ENCODE results near the gene MED4. TPM values are rescaled to one million over a fixed set of nuclear protein-coding genes. Genes with fewer than 3 reads are reported as not detected.

MED4 gene
- total RNA-seq, 1 experiment from 2014 or later, result 26.5 TPM

DNA sequence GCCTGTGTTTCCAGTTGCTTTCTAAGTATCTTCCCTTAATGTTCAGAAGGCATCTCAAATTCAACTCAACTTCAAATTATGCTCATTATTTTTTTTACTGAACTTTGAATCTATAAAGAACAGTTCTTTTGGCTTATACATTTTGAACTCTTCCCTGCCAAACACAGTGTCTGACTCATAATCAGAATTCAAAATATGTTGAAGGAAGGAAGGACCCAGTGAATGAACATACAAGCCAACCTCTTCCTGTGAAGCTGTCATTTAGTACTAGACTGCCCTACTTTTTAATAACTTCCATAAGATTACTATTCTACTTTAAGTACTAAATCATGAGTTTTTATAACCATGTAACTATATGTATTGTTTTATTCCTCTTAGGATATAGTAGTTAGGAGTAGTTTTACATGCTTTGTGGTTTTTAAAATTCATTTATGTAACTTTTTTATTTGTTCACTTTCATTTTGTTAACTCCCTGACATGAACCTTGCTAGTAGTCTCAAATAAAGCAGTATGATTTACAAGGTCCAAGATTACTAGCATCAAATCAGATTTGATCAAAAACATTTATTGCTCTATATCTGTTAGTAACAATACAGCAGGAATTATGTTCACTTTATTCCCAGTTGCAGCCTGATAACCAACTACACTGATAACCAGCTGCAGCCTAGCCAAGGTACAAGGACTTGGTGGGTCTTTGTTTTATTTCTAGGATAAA is 51.0 kb downstream of the MED4 start:
- H3K4me3 ChIP-seq (ENCODE audit: low read depth in 2 of 2, low read length in 2 of 2), result no peak overlapping the region
- no peaks in the 10 kb centered on the region for H3K27me3 ChIP-seq (ENCODE audit: control insufficient read depth, insufficient read depth, low read length)
- TF ChIP-seq TCF7L2 (IDR thresholded peaks at IDR 0.05; ENCODE audit: low read depth, low read length), result no peak
- TF ChIP-seq, protein P1, sequence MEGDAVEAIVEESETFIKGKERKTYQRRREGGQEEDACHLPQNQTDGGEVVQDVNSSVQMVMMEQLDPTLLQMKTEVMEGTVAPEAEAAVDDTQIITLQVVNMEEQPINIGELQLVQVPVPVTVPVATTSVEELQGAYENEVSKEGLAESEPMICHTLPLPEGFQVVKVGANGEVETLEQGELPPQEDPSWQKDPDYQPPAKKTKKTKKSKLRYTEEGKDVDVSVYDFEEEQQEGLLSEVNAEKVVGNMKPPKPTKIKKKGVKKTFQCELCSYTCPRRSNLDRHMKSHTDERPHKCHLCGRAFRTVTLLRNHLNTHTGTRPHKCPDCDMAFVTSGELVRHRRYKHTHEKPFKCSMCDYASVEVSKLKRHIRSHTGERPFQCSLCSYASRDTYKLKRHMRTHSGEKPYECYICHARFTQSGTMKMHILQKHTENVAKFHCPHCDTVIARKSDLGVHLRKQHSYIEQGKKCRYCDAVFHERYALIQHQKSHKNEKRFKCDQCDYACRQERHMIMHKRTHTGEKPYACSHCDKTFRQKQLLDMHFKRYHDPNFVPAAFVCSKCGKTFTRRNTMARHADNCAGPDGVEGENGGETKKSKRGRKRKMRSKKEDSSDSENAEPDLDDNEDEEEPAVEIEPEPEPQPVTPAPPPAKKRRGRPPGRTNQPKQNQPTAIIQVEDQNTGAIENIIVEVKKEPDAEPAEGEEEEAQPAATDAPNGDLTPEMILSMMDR (IDR thresholded peaks at IDR 0.05), result no peak
- TF ChIP-seq, protein P2, sequence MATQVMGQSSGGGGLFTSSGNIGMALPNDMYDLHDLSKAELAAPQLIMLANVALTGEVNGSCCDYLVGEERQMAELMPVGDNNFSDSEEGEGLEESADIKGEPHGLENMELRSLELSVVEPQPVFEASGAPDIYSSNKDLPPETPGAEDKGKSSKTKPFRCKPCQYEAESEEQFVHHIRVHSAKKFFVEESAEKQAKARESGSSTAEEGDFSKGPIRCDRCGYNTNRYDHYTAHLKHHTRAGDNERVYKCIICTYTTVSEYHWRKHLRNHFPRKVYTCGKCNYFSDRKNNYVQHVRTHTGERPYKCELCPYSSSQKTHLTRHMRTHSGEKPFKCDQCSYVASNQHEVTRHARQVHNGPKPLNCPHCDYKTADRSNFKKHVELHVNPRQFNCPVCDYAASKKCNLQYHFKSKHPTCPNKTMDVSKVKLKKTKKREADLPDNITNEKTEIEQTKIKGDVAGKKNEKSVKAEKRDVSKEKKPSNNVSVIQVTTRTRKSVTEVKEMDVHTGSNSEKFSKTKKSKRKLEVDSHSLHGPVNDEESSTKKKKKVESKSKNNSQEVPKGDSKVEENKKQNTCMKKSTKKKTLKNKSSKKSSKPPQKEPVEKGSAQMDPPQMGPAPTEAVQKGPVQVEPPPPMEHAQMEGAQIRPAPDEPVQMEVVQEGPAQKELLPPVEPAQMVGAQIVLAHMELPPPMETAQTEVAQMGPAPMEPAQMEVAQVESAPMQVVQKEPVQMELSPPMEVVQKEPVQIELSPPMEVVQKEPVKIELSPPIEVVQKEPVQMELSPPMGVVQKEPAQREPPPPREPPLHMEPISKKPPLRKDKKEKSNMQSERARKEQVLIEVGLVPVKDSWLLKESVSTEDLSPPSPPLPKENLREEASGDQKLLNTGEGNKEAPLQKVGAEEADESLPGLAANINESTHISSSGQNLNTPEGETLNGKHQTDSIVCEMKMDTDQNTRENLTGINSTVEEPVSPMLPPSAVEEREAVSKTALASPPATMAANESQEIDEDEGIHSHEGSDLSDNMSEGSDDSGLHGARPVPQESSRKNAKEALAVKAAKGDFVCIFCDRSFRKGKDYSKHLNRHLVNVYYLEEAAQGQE (IDR thresholded peaks at IDR 0.05; ENCODE audit: insufficient read depth in 1 of 2, low read depth in 2 of 2, low read length in 1 of 2), result no peak
- no peak for TF ChIP-seq POLR2AphosphoS5 (IDR thresholded peaks at IDR 0.05; ENCODE audit: low read depth, low read length)
- TF ChIP-seq SIN3A (IDR thresholded peaks at IDR 0.05; ENCODE audit: borderline replicate concordance, insufficient read depth, low read depth, low read length), result no peak
- no TSS peak for BruUV-seq (replicated peaks)
- H3K4me1 ChIP-seq (ENCODE audit: control insufficient read depth, insufficient read depth, low read length), result no peaks in the 10 kb centered on the region; the same call in 1 of the 2 replicates
- no peaks in the 10 kb centered on the region for H3K9me3 ChIP-seq (ENCODE audit: control insufficient read depth, insufficient read depth, low read depth, low read length)
- no peaks in the 10 kb centered on the region; the same call in 1 of the 2 replicates for H3K36me3 ChIP-seq (ENCODE audit: control insufficient read depth, insufficient read depth, low read length)
- H3K27ac ChIP-seq (ENCODE audit: low read length), result no peak overlapping the region
- intact Hi-C loops (cut with micrococcal nuclease; ENCODE audit: unreplicated experiment), result no loop called here
- CTCF ChIA-PET, result no interaction called here
- DNase-seq (ENCODE audit: low read depth, low spot score) (no peak), ATAC-seq (no peak)
- POLR2A ChIA-PET, result no interaction called here
- in situ Hi-C loops (cut with HindIII; ENCODE audit: low pct_unique_long_range_greater_than_20kb, low sequenced_read_pairs), result no loop called here

GRCh38 chr13:48042894-48043293 is 52.0 kb downstream of the MED4 start:
- Histone ChIP-seq H3K9me3 (ENCODE audit: control insufficient read depth, insufficient read depth, low read depth, low read length) (no peaks in the 10 kb centered on the region), H3K27me3 (ENCODE audit: control insufficient read depth, insufficient read depth, low read length) (no peaks in the 10 kb centered on the region), H3K4me1 (ENCODE audit: control insufficient read depth, insufficient read depth, low read length) (peaks cover 3% of the 10 kb centered on the region; the same call in 1 of the 2 replicates), H3K27ac (ENCODE audit: low read length) (no peak overlapping the region), H3K4me3 (ENCODE audit: low read depth in 2 of 2, low read length in 2 of 2) (no peak overlapping the region), H3K36me3 (ENCODE audit: control insufficient read depth, insufficient read depth, low read length) (no peaks in the 10 kb centered on the region; the same call in 1 of the 2 replicates)
- ATAC-seq, result no peak
- ChIA-PET POLR2A (no interaction called here), CTCF (no interaction called here)
- intact Hi-C loops (cut with micrococcal nuclease; ENCODE audit: unreplicated experiment), result no loop called here
- TF ChIP-seq SIN3A (IDR thresholded peaks at IDR 0.05; ENCODE audit: borderline replicate concordance, insufficient read depth, low read depth, low read length) (no peak), TCF7L2 (IDR thresholded peaks at IDR 0.05; ENCODE audit: low read depth, low read length) (no peak), POLR2AphosphoS5 (IDR thresholded peaks at IDR 0.05; ENCODE audit: low read depth, low read length) (no peak)
- TF ChIP-seq, protein P2 (IDR thresholded peaks at IDR 0.05; ENCODE audit: insufficient read depth in 1 of 2, low read depth in 2 of 2, low read length in 1 of 2), result no peak
- TF ChIP-seq, protein P1 (IDR thresholded peaks at IDR 0.05), result no peak
- DNase-seq (ENCODE audit: low read depth, low spot score), result no peak
- in situ Hi-C loops (cut with HindIII; ENCODE audit: low pct_unique_long_range_greater_than_20kb, low sequenced_read_pairs), result no loop called here
- no TSS peak for BruUV-seq (replicated peaks)

All from Panc1 (cell line).